Effector memory CD4-positive, alpha-beta T cell (primary cell): ENCODE measurements around the gene D2HGDH.
"Not testable (repeated sequence)": the region's sequence is repeated elsewhere in the genome, so short reads cannot be mapped to it uniquely, and the experiment has no call there.

Experiments used
- DNase-seq, 3 donors: peaks; one replicate each; pipeline ENCODE4 v3.0.0-alpha.2; 2020
- H3K27ac ChIP-seq: 2 replicates; pipeline ENCODE4 v1.7.0; 2013; ENCODE audit warnings: mild to moderate bottlenecking, low read length, moderate library complexity; ENCODE audit not compliant: insufficient read depth, poor library complexity, severe bottlenecking
- H3K27me3 ChIP-seq: replicated peaks from 2 replicates; pipeline ENCODE4 v1.7.0; 2013; ENCODE audit warnings: mild to moderate bottlenecking, low read length; ENCODE audit not compliant: insufficient read depth, control insufficient read depth, poor library complexity, severe bottlenecking
- H3K36me3 ChIP-seq: 2 replicates; pipeline ENCODE4 v1.7.0; 2013; ENCODE audit warnings: mild to moderate bottlenecking, low read length, moderate library complexity; ENCODE audit not compliant: control insufficient read depth, insufficient read depth
- H3K4me1 ChIP-seq: 2 replicates; pipeline ENCODE4 v1.7.0; 2013; ENCODE audit warnings: low read length, mild to moderate bottlenecking; ENCODE audit not compliant: control insufficient read depth, insufficient read depth, poor library complexity, severe bottlenecking
- H3K4me3 ChIP-seq: 2 replicates; pipeline ENCODE4 v1.7.0; 2013; ENCODE audit warnings: low read length, low read depth, mild to moderate bottlenecking; ENCODE audit not compliant: insufficient read depth, poor library complexity, severe bottlenecking
- H3K9me3 ChIP-seq: 2 replicates; pipeline ENCODE4 v1.7.0; 2013; ENCODE audit warnings: mild to moderate bottlenecking, low read length, moderate library complexity; ENCODE audit not compliant: control insufficient read depth

D2HGDH gene

DNA sequence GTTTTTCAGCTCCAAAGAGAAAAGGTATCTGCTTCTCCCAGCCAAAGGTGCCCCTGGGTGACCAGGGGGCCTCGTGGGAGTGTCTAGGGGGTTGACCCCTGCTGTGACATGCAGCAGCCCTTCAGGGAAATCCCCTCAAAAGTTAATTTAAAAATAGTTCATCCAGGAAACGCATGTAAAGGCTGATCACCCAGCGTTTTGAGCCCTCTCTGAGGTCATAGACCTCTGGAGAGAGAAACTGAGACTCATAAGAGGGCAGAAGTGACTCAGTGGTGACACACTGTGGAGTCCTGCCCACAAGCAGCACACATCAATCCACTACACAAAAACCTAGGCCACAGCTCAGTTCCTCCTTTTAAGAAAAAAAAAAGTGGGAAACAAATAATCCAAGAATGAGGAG, 54.1 kb downstream of the D2HGDH start:
- H3K9me3 ChIP-seq, result no peaks in the 10 kb centered on the region
- H3K36me3 ChIP-seq, result no peaks in the 10 kb centered on the region
- no peaks in the 10 kb centered on the region for H3K27me3 ChIP-seq
- DNase-seq, result no peak
- H3K27ac ChIP-seq, result no peak overlapping the region
- H3K4me1 ChIP-seq, result no peaks in the 10 kb centered on the region
- no peak overlapping the region for H3K4me3 ChIP-seq

GRCh38 chr2:241791385-241791784, 57.0 kb downstream of the D2HGDH start:
- not testable (repeated sequence) for H3K4me1 ChIP-seq, DNase-seq, H3K9me3 ChIP-seq, H3K27me3 ChIP-seq, H3K36me3 ChIP-seq, H3K4me3 ChIP-seq, H3K27ac ChIP-seq

DNA sequence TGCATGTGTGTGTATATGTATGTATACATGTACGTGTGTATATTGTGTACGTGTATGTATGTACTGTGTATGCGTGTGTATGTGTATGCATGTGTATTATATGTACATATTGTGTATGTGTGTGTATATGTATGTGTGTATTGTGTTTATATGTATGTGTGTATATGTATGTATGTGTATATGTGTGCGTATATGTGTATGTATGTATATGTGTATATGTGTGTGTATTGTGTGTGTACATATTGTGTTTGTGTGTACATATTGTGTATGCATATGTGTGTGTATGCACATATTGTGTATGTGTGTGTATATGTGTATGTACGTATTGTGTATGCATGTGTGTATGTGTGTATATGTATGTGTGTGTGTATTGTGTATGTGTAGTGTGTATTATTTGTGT, 59.0 kb downstream of the D2HGDH start:
- H3K9me3 ChIP-seq, result no peaks in the 10 kb centered on the region
- no peaks in the 10 kb centered on the region for H3K36me3 ChIP-seq
- no peak for DNase-seq
- no peak overlapping the region for H3K27ac ChIP-seq
- H3K27me3 ChIP-seq, result no peaks in the 10 kb centered on the region
- H3K4me3 ChIP-seq, result no peak overlapping the region
- H3K4me1 ChIP-seq, result no peaks in the 10 kb centered on the region

DNA sequence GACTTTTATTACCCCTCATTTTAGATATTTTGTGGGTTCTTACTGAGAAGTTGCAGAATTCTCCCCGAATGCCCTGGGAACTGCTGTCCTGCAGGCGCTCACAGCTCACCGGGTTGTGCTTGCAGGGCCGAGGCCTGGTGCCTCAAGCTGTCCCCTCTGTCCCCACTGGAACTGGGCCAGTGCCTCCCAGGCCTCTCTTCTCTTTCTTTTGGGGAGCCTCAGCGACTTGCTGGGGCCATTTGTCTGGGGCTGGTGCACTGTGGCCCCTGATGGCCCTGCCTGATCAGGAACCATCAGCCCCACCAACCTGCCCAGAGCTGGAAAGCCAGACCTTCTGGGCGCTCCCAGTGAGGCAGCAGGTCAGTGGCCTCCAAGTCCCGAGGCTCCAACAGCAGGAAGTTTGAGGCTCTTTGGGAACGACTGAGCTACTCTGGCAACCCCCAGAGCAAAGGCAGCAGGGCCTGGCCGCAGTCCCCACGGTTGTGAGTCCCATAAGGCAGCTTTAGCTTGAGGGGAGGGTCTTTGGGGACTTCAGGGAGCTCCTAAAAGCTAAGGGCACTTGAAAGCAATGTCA, 59.9 kb downstream of the D2HGDH start:
- DNase-seq, result no peak
- no peaks in the 10 kb centered on the region for H3K36me3 ChIP-seq
- H3K27ac ChIP-seq, result no peak overlapping the region
- no peaks in the 10 kb centered on the region for H3K4me1 ChIP-seq
- H3K4me3 ChIP-seq, result no peak overlapping the region
- H3K9me3 ChIP-seq, result no peaks in the 10 kb centered on the region
- H3K27me3 ChIP-seq, result no peaks in the 10 kb centered on the region

- H3K4me3 ChIP-seq, result no peak overlapping the region
- H3K36me3 ChIP-seq, result no peaks in the 10 kb centered on the region
- H3K27ac ChIP-seq, result no peak overlapping the region
- H3K9me3 ChIP-seq, result no peaks in the 10 kb centered on the region
- H3K27me3 ChIP-seq, result no peaks in the 10 kb centered on the region
- DNase-seq, result no peak
- no peaks in the 10 kb centered on the region for H3K4me1 ChIP-seq
Measured at GRCh38 chr2:241795021-241795999, 60.9 kb downstream of the D2HGDH start.

DNA sequence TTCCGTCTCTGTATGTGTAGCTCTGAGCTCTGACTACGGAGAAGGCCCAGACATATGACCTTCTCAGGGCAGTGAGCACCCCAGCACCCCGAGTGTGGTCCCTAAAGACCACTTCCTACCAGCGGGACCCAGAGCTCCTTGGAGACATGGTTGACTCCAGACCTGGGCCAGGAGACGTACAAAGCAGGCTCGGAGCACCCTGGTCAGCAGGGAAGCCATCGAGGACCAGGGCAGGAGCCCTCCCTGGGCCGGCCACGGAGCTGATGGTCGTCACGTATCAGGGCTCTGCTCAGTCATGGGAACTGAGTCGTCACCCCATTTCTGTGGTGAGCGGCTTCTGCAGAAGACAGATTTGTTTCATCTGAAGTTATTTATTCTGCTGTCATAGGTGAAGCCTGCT, 61.8 kb downstream of the D2HGDH start:
- Histone ChIP-seq H3K36me3 (no peaks in the 10 kb centered on the region), H3K27ac (no peak overlapping the region), H3K4me3 (no peak overlapping the region), H3K27me3 (no peaks in the 10 kb centered on the region), H3K4me1 (no peaks in the 10 kb centered on the region), H3K9me3 (no peaks in the 10 kb centered on the region)
- DNase-seq, result no peak

DNA sequence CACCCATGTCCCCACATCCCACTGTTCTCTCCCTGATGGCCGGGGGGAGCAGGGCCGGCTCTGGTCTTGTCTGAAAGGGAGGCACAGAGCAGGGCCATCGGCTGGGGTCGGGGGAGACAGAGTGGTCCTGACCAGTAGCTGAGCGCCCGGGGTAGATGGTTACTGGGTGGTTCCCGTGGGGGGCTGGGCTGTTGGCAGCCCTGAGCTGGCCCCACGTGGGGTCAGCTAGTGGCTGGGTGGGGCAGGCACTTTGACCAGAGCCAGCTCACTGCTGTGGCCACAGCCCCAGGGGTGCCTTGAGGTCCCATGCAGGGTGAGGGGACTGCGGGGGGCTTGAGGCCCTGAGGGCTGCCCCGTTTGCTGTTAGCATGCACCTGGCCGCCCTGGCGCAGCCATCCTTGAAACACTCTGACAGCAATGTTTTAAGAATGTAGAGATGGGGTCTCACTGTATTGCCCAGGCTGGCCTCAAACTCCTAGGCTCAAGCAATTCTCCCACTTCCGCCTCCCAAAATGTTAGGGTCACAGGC, 62.2 kb downstream of the D2HGDH start:
- no peaks in the 10 kb centered on the region for H3K27me3 ChIP-seq
- H3K27ac ChIP-seq, result no peak overlapping the region
- H3K4me1 ChIP-seq, result no peaks in the 10 kb centered on the region
- DNase-seq, result no peak
- no peaks in the 10 kb centered on the region for H3K9me3 ChIP-seq
- H3K36me3 ChIP-seq, result no peaks in the 10 kb centered on the region
- H3K4me3 ChIP-seq, result no peak overlapping the region

GRCh38 chr2:241797441-241798080, 63.1 kb downstream of the D2HGDH start:
- Histone ChIP-seq H3K36me3 (no peaks in the 10 kb centered on the region), H3K9me3 (no peaks in the 10 kb centered on the region), H3K4me1 (no peaks in the 10 kb centered on the region), H3K27me3 (no peaks in the 10 kb centered on the region), H3K4me3 (no peak overlapping the region), H3K27ac (no peak overlapping the region)
- DNase-seq, result no peak

DNA sequence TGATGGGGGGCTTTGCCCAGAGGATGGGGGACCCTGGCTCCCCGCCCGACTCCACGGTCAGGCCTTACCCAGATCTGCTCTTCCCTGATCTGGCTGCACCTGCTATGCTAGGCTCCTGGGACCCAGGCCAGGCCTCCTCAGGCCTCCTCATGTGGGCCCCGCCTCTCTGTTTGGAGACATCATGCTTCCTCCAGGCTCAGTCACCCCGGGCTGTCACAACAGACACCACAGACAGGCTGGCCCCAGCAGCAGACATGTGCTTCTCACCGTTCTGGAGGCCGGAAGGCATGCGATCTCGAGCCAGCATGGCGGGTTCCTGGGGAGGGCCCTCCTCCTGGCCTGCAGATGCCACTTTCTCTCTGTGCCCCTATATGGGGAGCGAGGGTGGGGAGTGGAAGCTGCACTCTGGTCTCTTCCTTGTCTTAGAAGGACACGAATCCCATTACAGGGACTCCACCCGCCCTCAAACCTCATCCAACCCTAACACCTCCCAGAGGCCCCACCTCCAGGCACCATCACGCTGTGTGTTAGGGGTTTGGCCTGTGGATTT, 63.7 kb downstream of the D2HGDH start:
- H3K36me3 ChIP-seq, result no peaks in the 10 kb centered on the region
- H3K27me3 ChIP-seq, result no peaks in the 10 kb centered on the region
- H3K4me1 ChIP-seq, result peaks cover 4% of the 10 kb centered on the region
- H3K9me3 ChIP-seq, result no peaks in the 10 kb centered on the region
- no peak for DNase-seq
- no peak overlapping the region for H3K4me3 ChIP-seq
- H3K27ac ChIP-seq, result no peak overlapping the region
